Coronary artery (tissue), 2 donors: ENCODE data around the gene ICOS.

Experiments
- DNase-seq: peaks from one replicate; pipeline ENCODE4 v3.0.0-alpha.2; 2017; ENCODE audit warnings: low spot score
- H3K27ac ChIP-seq, 2 donors: fragments of 200-600 bp; sonication (generic); one replicate each; pipeline ENCODE4 v1.5.1; 2016 to 2019
- H3K4me3 ChIP-seq: fragments of 200-600 bp; sonication (generic); 2 replicates; pipeline ENCODE4 v1.5.1; 2016; ENCODE audit warnings: mild to moderate bottlenecking, moderate library complexity
- TF ChIP-seq, protein P1 (sequence below): fragments of 200-600 bp; sonication (generic); IDR thresholded peaks from one replicate; pipeline ENCODE4 v1.5.1; 2019; ENCODE audit warnings: antibody characterized with exemption

The ICOS gene

DNA sequence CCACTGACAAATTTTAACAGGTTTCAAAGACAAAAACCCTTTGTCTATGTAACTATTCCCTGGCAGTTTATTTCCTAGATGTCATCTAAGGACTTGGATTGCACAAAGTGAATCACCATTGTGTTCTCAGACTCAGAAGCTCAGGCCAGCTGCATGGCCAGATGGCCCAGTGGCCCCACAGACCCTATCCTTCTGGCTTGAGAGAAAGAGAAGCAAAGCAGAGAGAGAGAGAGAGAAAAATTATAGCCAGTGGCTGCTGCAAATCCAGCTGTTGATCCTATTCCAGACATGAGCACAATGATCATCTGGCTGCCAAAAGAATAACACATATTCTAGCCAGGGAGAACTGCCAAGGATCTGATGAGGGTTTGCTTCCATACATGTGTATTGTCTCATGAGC, 43.2 kb upstream of the ICOS start:
- Histone ChIP-seq H3K27ac (no peak overlapping the region), H3K4me3 (no peak overlapping the region)
- DNase-seq = no peak
- TF ChIP-seq, protein P1, sequence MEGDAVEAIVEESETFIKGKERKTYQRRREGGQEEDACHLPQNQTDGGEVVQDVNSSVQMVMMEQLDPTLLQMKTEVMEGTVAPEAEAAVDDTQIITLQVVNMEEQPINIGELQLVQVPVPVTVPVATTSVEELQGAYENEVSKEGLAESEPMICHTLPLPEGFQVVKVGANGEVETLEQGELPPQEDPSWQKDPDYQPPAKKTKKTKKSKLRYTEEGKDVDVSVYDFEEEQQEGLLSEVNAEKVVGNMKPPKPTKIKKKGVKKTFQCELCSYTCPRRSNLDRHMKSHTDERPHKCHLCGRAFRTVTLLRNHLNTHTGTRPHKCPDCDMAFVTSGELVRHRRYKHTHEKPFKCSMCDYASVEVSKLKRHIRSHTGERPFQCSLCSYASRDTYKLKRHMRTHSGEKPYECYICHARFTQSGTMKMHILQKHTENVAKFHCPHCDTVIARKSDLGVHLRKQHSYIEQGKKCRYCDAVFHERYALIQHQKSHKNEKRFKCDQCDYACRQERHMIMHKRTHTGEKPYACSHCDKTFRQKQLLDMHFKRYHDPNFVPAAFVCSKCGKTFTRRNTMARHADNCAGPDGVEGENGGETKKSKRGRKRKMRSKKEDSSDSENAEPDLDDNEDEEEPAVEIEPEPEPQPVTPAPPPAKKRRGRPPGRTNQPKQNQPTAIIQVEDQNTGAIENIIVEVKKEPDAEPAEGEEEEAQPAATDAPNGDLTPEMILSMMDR = no peak

DNA sequence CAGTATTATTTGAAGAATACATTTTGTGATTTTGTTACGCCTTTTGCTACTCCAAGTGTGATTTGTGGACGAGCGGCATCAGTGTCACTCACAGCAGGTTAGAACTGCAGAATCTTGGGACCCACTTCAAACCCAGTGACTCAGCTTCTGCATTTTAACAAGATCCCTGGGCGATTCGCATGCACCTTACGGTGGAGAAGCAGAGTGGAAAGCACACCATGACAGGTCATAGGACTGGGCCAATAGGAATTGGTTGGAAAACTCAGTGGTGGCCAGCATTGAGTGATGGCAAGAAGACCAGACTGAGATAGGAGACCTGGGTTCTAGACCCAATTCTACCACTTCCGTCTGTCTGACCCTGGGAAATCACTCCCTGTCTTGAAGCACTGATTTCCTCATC, 42.7 kb upstream of the ICOS start:
- H3K27ac ChIP-seq = no peak overlapping the region
- TF ChIP-seq, protein P1 = no peak
- DNase-seq = no peak
- no peak overlapping the region for H3K4me3 ChIP-seq

DNA sequence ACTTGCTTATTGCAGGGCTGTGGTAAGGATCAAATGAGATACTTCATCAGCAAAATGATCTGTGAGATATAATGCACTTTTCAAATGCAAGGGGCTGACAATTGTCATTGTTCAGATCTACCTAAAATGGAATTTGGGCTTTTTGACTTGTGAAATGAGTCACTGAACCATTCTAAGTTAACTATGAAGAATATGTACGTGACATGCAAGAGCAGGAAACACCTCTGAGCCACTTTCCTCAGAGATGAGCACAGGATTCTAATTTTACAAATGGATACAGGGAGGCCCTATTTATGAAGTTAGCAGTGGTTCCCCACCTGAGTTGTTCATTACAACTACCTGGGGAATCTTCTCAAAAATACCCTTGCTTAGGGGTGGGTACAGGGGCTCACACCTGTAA, 42.3 kb upstream of the ICOS start:
- DNase-seq = no peak
- TF ChIP-seq, protein P1 = no peak
- no peak overlapping the region for H3K27ac ChIP-seq
- H3K4me3 ChIP-seq = no peak overlapping the region

DNA sequence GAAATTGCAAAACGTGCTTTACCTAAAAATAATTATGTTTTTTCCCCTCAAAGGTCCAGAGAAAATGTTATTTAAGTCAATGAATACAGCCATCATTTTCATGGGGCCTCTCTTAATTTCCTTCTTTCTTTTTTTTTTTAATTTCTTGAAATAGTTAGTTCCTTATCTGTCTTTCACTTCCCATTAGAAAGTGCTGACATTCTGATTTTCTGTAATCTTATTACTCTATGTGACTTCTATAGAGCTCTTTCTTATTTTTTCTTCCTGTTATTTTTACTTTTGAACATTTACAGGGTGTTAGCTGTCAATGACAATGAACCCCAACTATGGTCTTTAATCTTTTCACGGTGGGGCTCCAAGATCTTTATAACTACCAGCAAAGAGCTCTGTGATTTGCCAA, 39.0 kb upstream of the ICOS start:
- no peak for DNase-seq
- peak overlapping the region in 1 of 2 donors; percentile 50 for H3K27ac ChIP-seq

DNA sequence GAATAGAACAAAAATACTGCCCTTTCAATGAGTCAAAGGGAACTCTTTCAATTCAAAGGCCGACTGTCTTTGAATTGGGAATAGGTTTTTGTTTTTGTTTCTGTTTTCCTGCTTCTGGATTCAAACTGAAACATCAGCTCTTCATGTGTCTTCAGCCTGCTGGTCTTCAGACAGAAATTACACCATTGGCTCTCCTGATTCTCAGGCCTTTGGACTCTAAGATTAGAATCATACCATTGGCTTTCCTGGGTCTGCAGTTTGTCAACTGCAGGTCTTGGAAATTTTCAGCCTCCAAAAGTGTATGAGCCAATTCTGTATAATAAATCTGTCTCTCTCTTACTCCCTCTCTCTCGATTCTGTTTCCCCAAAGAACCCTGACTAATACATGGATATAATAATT, 37.9 kb upstream of the ICOS start:
- H3K27ac ChIP-seq = no peak overlapping the region

More for the DNA sequence above, 39.0 kb upstream of the ICOS start:
- no peak overlapping the region for H3K4me3 ChIP-seq
- TF ChIP-seq, protein P1 = no peak

DNA sequence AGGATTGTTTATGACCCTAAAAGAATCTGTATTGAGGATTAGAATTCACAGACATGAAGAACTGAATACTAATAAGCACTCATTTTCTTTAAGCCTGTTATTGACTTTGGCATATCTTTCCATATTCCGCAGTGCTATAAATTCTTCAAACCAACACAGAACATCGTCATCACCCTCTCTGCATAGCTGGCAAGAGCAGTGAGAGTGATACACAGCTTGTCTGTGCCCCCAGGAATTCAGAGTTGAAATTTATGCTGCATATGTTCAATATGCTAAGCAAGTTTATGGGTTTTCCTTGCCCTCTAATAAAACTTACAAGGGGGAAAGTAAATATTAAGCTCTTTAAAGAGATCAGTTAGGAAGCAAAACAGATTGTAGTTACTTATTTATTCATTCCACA, 36.3 kb upstream of the ICOS start:
- TF ChIP-seq, protein P1 = no peak
- H3K4me3 ChIP-seq = no peak overlapping the region
- no peak for DNase-seq
- no peak overlapping the region for H3K27ac ChIP-seq

More for the DNA sequence above, 37.9 kb upstream of the ICOS start:
- DNase-seq = no peak
- H3K4me3 ChIP-seq = no peak overlapping the region
- TF ChIP-seq, protein P1 = no peak

DNA sequence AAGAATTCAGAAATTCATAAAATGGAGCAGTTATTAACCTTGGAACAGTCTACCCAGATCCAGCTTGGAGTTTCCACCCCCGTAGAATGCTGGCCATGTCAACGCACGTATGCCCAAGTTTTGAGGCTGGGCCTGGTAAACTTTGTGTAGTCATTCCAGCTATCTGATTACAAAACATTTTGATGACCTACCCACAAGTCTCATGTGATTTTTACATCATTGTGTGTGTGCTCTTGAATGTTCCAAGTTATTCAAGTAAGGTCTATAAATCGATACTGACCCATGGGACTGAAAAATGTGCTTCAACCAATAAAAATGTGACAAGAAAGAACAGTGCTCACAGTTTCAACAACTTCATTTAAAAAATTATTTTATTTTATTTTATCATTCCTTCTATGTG, 32.5 kb upstream of the ICOS start:
- DNase-seq = no peak
- TF ChIP-seq, protein P1 = no peak
- no peak overlapping the region for H3K4me3 ChIP-seq
- H3K27ac ChIP-seq = no peak overlapping the region
